CD4-positive, alpha-beta T cell treated with Interferon gamma for 1 hour (primary cell): Measurements from ENCODE around the gene MAP1LC3B2.

ENCODE experiments used
- DNase-seq: peaks from one replicate; pipeline ENCODE4 v3.0.0-alpha.2; 2020

The MAP1LC3B2 gene

GRCh38 chr12:116616536-116617248 lies 57.5 kb downstream of the MAP1LC3B2 start:
- DNase-seq, result no peak

GRCh38 chr12:116619246-116619645 lies 60.1 kb downstream of the MAP1LC3B2 start:
- DNase-seq, result no peak

GRCh38 chr12:116620124-116620491 lies 60.9 kb downstream of the MAP1LC3B2 start:
- DNase-seq, result no peak

GRCh38 chr12:116620492-116621191 lies 61.5 kb downstream of the MAP1LC3B2 start:
- no peak for DNase-seq

GRCh38 chr12:116621194-116621593 lies 62.0 kb downstream of the MAP1LC3B2 start:
- no peak for DNase-seq

- DNase-seq, result no peak
Observed at GRCh38 chr12:116624516-116624915, 65.3 kb downstream of the MAP1LC3B2 start.

GRCh38 chr12:116626153-116626552 lies 67.0 kb downstream of the MAP1LC3B2 start:
- no peak for DNase-seq
